ENCODE data around the gene RAB5B. TPM values are rescaled to one million over a fixed set of nuclear protein-coding genes. Genes with fewer than 3 reads are reported as not detected.
"Not testable (repeated sequence)": the region's sequence is repeated elsewhere in the genome, so short reads cannot be mapped to it uniquely, and the experiment has no call there.

The RAB5B gene
- total RNA-seq, 1 donor from 2014 or later = 111 TPM

DNA sequence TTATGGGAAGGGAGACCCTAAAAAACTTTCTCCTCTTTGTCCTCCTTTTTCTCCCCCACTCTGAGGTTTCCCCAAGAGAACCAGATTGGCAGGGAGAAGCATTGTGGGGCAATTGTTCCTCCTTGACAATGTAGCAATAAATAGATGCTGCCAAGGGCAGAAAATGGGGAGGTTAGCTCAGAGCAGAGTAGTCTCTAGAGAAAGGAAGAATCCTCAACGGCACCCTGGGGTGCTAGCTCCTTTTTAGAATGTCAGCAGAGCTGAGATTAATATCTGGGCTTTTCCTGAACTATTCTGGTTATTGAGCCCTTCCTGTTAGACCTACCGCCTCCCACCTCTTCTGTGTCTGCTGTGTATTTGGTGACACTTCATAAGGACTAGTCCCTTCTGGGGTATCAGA, 63.3 kb downstream of the RAB5B start:
- no peak for ATAC-seq (ENCODE audit: poor library complexity)

DNA sequence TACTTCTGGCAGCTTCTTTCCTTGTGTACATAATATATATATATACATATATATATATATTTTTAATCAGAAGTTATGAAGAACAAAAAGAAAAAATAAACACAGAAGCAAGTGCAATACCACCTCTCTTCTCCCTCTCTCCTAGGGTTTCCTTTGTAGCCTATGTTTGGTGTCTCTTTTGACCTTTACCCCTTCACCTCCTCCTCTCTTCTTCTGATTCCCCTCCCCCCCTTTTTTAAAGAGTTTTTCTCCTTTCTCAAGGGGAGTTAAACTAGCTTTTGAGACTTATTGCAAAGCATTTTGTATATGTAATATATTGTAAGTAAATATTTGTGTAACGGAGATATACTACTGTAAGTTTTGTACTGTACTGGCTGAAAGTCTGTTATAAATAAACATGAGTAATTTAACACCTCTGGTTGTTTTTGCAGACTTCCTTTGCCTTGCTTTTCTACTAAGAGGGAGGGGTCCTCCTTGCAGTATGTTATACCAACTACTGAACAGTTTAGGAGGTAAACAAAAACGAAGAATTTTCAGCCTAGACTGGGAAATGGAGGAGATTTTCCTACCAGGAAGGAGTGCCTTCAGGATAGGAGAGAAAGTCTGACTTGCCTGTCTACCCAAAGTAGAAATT, 64.3 kb downstream of the RAB5B start:
- intact Hi-C loops (cut with DNase I) = no loop called here
- no peak for DNase-seq
- no peak for ATAC-seq (ENCODE audit: poor library complexity)

More for the DNA sequence above, 63.3 kb downstream of the RAB5B start:
- DNase-seq = no peak
- intact Hi-C loops (cut with DNase I) = no loop called here

DNA sequence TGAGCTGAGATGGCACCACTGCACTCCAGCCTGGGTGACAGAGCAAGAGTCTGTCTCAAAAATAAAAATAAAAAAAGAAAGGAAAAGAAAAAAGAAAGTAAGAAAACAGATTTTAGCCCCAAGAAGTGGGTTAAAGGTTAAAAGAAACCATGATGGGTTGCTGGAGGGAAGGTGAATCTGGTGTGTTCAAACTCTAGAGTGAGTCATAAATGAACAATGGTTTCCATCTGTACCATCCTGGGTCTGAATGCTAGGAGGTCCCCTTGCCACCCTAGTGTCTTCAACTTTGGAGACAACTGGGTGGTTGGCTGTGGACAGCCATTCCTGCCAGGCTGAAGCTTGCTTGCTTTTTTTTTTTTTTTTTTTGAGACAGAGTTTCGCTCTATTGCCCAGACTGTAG, 66.3 kb downstream of the RAB5B start:
- intact Hi-C loops (cut with DNase I) = loop anchor here (5.0 kb wide), 1 partner anchor 43 kb away; the partner anchor contains the start of gene SUOX
- no peak for ATAC-seq (ENCODE audit: poor library complexity)
- DNase-seq = no peak

DNA sequence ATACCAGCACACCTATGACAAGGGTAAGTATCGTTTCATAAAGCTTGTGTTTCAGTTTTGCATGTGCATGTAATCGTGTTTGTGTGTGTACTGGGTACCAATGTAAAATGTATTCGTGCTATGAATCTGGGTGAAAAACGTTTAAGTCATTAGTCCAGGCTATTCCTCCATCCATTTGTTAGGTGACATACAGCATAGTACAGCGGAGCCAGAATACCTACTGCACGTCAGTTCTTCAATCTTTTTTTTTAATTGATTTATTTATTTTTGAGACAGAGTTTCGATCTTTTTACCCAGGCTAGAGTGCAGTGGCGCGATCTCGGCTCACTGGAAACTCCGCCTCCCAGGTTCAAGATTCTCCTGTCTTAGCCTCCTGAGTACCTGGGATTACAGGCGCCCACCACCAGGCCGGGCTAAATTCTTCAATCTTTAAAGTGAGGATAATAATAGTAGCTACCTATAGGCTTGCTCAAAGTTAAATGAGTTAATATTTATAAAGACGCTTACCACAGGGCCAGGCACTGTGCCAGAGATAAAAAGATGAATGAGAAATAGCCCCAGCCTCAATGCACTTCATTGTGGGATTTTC, 67.2 kb downstream of the RAB5B start:
- intact Hi-C loops (cut with DNase I) = loop anchor here (5.0 kb wide), 1 partner anchor 44 kb away; the partner anchor contains the start of gene SUOX
- DNase-seq (no peak), ATAC-seq (ENCODE audit: poor library complexity) (no peak)

DNA sequence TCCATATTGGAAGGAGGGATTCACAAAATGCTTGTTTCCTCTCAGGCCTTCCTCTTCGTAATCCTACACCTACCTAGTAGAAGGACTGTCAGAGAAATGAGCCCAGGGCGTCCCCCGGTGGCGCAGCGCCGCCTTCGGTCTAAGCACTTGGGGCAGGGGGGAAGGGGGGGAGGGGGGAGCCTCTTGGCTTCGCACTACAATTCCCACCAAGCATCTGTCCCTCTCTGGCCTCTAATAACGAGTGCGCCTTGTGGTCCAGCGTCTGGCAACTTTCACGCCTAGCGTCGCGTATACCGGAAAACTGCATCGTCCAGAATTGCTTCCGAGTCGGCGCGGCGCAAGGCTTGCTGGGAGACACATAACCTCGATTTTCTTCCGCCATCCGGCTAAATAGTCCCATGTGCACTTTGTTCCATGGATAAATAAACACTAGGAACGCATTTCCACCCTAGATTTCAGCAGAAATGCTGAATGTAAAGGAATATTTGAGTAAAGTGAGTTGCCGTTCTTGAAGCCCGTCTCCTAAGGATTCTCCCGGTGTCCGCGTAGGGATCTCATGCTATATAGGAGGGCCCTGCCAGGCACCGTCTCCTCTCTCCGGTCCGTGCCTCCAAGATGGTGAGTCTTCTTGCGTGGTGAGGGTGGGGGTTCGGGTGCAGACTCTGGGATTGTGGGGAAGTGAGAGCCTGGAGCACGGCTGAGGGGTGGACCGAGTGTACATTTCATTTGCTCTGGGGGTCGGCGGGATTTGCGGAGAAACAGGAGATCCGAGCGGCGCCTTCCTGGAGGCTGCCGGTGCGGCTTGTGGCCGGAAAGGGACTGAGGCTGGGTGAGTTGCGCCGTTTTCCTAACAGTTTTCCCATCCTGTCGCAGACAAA, 67.9 kb downstream of the RAB5B start, which contains the start of gene RPS26:
TSS of gene RPS26 (plus strand) at position 367 of the 878 bp plus-strand sequence. CDS start at position 616, 249 bp downstream.
- DNase-seq = peak; percentile 96
- intact Hi-C loops (cut with DNase I) = loop anchor here (5.0 kb wide), 1 partner anchor 44 kb away; the partner anchor contains the start of gene SUOX
- peak; percentile 98 for ATAC-seq (ENCODE audit: poor library complexity)

DNA sequence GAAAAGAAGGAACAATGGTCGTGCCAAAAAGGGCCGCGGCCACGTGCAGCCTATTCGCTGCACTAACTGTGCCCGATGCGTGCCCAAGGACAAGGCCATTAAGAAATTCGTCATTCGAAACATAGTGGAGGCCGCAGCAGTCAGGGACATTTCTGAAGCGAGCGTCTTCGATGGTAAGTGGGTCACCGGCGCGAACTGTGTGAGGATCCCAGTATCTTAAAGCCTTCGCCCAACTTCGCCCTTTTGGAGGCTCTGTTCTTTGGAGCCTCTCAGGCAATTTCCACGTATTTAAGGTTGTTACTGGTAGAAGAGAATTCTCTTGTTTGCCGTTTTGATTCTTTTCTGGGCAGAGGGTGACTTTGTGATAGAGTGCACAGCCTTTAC, 68.5 kb downstream of the RAB5B start:
- ATAC-seq (ENCODE audit: poor library complexity); DNase-seq: not testable (repeated sequence)
- intact Hi-C loops (cut with DNase I) = loop anchor here (5.0 kb wide), 1 partner anchor 45 kb away; the partner anchor contains the start of gene SUOX

DNA sequence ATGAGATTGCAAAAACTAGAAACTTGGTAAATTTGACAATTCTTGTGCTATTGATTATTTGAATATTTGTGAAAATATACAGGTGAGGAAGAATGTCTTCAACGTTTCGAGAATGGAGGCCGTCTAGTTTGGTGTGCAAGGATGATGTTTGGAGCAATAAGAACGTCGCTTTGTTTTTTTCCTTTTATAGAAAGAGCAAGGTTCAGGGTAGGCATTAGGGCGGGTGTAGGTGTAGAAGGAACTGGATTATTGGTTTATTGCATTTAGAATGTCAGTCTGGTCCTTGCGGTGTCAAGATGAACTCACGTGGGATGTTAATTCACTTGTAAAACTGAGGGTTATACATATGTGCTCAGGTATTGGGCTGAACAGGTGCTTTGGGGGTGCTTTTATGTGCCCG, 69.0 kb downstream of the RAB5B start:
- intact Hi-C loops (cut with DNase I) = loop anchor here (5.0 kb wide), 1 partner anchor 46 kb away; the partner anchor contains the start of gene SUOX
- ATAC-seq (ENCODE audit: poor library complexity) (no peak), DNase-seq (no peak)

Other genes starting within 250 kb of the RAB5B start
- 723 TPM for gene CD63, start 245.1 kb upstream of the RAB5B start, total RNA-seq
- 6.0 TPM for gene GDF11, start 231.0 kb upstream of the RAB5B start, total RNA-seq
- gene SARNP, start 156.4 kb upstream of the RAB5B start, total RNA-seq = 48.0 TPM
- gene ORMDL2, start 156.0 kb upstream of the RAB5B start, total RNA-seq = 11.6 TPM
- gene DNAJC14, start 144.5 kb upstream of the RAB5B start, total RNA-seq = 17.2 TPM
- gene MMP19, start 131.1 kb upstream of the RAB5B start, total RNA-seq = 3.4 TPM
- 14.3 TPM for gene PYM1, start 46.2 kb upstream of the RAB5B start, total RNA-seq
- gene DGKA, start 42.9 kb upstream of the RAB5B start, total RNA-seq = 9.5 TPM
- 0.83 TPM for gene PMEL, start 8.0 kb upstream of the RAB5B start, total RNA-seq
- gene CDK2, start 7.2 kb upstream of the RAB5B start, total RNA-seq = 7.9 TPM
- 29.7 TPM for gene SUOX, start 23.2 kb downstream of the RAB5B start, total RNA-seq
- 7.0 TPM for gene IKZF4, start 47.0 kb downstream of the RAB5B start, total RNA-seq
- 34.6 TPM for gene RPS26, start 67.8 kb downstream of the RAB5B start, total RNA-seq
- gene ERBB3, start 106.1 kb downstream of the RAB5B start, total RNA-seq = 4.8 TPM
- 68.0 TPM for gene PA2G4, start 130.5 kb downstream of the RAB5B start, total RNA-seq
- gene RPL41, start 142.6 kb downstream of the RAB5B start, total RNA-seq = 1,888 TPM
- gene ZC3H10, start 144.2 kb downstream of the RAB5B start, total RNA-seq = 5.8 TPM
- gene ESYT1, start 154.2 kb downstream of the RAB5B start, total RNA-seq = 27.0 TPM
- 42.7 TPM for gene MYL6B, start 178.5 kb downstream of the RAB5B start, total RNA-seq
- 513 TPM for gene MYL6, start 184.3 kb downstream of the RAB5B start, total RNA-seq
- gene SMARCC2, start 215.4 kb downstream of the RAB5B start, total RNA-seq = 63.4 TPM
- 48.1 TPM for gene RNF41, start 247.8 kb downstream of the RAB5B start, total RNA-seq